BE2C (cell line): Measurements from ENCODE around the gene RPL3.

Source experiments
- DNase-seq: peaks from one replicate; pipeline ENCODE4 v3.0.0-alpha.2; 2020
- H3K27me3 ChIP-seq: fragments of 250-450 bp; sonication (Bioruptor Pico); 2 replicates; pipeline ENCODE4 v1.5.1; 2020; ENCODE audit warnings: mild to moderate bottlenecking
- H3K36me3 ChIP-seq: fragments of 250-450 bp; sonication (Bioruptor Pico); 2 replicates; pipeline ENCODE4 v1.5.1; 2020; ENCODE audit warnings: mild to moderate bottlenecking
- H3K4me1 ChIP-seq: fragments of 250-450 bp; sonication (Bioruptor Pico); 2 replicates; pipeline ENCODE4 v1.5.1; 2020
- H3K4me3 ChIP-seq: 2 replicates; pipeline ENCODE4 v1.5.1; 2011; ENCODE audit warnings: low read depth, low read length
- H3K9me3 ChIP-seq: fragments of 250-450 bp; sonication (Bioruptor Pico); 2 replicates; pipeline ENCODE4 v1.5.1; 2020
- TF ChIP-seq, protein P1 (sequence below): IDR thresholded peaks from 2 replicates; pipeline ENCODE4 v1.5.1; 2012; ENCODE audit warnings: mild to moderate bottlenecking, low read depth, low read length

The RPL3 gene

GRCh38 chr22:39298241-39298987, 21.0 kb downstream of the RPL3 start:
- DNase-seq: no peak
- H3K4me3 ChIP-seq: no peak overlapping the region
- no peaks in the 10 kb centered on the region for H3K9me3 ChIP-seq
- TF ChIP-seq, protein P1, sequence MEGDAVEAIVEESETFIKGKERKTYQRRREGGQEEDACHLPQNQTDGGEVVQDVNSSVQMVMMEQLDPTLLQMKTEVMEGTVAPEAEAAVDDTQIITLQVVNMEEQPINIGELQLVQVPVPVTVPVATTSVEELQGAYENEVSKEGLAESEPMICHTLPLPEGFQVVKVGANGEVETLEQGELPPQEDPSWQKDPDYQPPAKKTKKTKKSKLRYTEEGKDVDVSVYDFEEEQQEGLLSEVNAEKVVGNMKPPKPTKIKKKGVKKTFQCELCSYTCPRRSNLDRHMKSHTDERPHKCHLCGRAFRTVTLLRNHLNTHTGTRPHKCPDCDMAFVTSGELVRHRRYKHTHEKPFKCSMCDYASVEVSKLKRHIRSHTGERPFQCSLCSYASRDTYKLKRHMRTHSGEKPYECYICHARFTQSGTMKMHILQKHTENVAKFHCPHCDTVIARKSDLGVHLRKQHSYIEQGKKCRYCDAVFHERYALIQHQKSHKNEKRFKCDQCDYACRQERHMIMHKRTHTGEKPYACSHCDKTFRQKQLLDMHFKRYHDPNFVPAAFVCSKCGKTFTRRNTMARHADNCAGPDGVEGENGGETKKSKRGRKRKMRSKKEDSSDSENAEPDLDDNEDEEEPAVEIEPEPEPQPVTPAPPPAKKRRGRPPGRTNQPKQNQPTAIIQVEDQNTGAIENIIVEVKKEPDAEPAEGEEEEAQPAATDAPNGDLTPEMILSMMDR: no peak
- H3K27me3 ChIP-seq: no peaks in the 10 kb centered on the region
- H3K4me1 ChIP-seq: peaks cover 5% of the 10 kb centered on the region; the same call in 1 of the 2 replicates
- no peaks in the 10 kb centered on the region for H3K36me3 ChIP-seq

GRCh38 chr22:39297490-39298240, 21.8 kb downstream of the RPL3 start:
- TF ChIP-seq, protein P1: no peak
- Histone ChIP-seq H3K36me3 (no peaks in the 10 kb centered on the region), H3K4me3 (no peak overlapping the region), H3K9me3 (no peaks in the 10 kb centered on the region), H3K27me3 (no peaks in the 10 kb centered on the region), H3K4me1 (peaks cover 5% of the 10 kb centered on the region; the same call in 1 of the 2 replicates)
- no peak for DNase-seq

- H3K4me1 ChIP-seq: peaks cover 5% of the 10 kb centered on the region; the same call in 1 of the 2 replicates
Measured at GRCh38 chr22:39296981-39297489, 22.4 kb downstream of the RPL3 start.

DNA sequence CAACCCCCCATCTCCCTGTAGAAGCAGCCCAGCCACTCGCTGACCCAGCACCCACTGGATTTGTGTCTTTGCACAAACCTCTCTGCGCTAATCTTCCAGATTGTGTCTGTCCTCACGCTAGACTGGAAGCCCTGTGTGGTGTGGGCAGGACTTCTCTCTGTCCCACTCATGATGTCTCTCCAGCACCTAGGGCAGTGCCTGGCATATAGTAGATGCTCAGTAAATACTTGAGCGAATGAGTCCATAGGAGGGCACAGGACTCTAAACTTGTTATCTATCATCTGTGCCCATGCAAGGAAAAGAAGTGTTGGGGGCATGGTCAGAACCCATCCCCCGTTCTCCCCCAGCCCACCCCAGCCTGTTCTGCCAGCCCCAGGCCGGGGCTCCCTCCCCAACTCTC, 22.9 kb downstream of the RPL3 start:
- Histone ChIP-seq H3K9me3 (no peaks in the 10 kb centered on the region), H3K36me3 (no peaks in the 10 kb centered on the region), H3K27me3 (no peaks in the 10 kb centered on the region), H3K4me1 (peaks cover 5% of the 10 kb centered on the region; the same call in 1 of the 2 replicates), H3K4me3 (no peak overlapping the region)
- no peak for DNase-seq
- TF ChIP-seq, protein P1: no peak

More at GRCh38 chr22:39296981-39297489, 22.4 kb downstream of the RPL3 start:
- no peak for DNase-seq
- Histone ChIP-seq H3K36me3 (no peaks in the 10 kb centered on the region), H3K9me3 (no peaks in the 10 kb centered on the region), H3K27me3 (no peaks in the 10 kb centered on the region), H3K4me3 (no peak overlapping the region)
- TF ChIP-seq, protein P1: no peak

DNA sequence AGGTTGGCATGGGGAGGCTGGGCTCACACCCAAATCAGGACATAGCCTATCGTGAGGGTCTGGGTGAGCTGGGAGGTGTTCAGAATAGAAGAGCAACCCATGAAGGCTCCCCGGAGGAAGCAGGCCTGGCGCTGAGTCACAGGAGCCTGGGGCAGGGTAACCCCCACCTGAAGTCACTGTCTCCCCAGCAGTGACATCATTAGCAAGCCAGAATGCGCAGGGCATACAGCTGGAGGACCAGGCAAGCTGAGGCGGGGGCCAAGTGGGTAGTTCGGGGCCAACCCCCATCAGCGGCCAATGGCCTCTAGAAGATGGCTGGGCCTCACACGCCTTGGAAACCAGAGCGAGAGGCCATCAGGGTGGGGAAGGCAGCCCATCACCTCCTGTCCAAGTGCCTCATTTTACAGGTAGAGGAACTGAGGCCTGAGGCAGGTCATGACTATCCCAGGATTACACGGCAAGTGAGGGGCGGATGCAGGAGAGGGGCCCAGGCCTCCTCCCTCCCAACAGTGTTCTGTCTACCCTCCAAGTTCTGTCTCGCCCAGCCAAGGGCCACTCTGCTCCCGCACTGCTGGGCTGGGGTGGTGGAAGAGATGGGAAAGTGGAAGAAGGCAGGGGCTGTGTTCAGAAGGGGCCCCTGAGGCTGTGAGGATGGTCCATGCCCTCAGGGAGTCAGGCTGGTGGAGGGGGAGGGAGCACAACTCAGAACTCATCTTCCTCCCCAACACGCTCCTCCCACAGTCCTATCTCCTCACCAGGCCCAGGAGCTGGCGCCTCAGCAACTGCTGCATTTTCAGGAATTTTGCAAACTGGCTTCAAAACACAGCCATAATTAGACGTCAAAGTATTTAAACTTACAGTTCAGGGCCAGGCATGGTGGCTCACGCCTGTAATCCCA, 24.6 kb downstream of the RPL3 start:
- Histone ChIP-seq H3K4me1 (peaks cover 5% of the 10 kb centered on the region; the same call in 1 of the 2 replicates), H3K9me3 (no peaks in the 10 kb centered on the region), H3K4me3 (no peak overlapping the region), H3K27me3 (no peaks in the 10 kb centered on the region), H3K36me3 (no peaks in the 10 kb centered on the region)
- no peak for DNase-seq
- TF ChIP-seq, protein P1: no peak
